ENCODE measurements around the gene TESPA1. TPM values are rescaled to one million over a fixed set of nuclear protein-coding genes. Genes with fewer than 3 reads are reported as not detected.

The TESPA1 gene
- total RNA-seq, 1 experiment from 2014 or later = 0.51 TPM

DNA sequence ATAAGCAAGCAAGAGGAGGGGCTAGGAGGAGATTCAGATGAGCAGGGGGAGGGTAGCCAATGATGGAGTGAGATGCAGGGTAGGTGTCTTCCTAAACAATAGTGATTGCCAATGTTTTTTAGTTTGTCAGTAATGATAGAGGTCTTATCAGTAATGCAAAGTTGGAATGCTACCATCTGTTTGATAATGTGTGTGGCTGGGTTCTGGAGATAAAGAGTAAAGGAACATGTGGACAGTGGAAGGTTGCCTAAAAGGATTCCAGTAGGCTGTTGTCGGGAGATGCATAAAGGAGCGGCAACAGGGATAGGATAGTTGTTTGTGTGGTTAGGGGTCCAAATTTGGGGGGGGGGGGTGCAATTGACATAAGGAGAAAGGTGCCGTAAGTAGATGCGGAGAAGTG, 52.5 kb downstream of the TESPA1 start:
- Histone ChIP-seq H3K9me3 (ENCODE audit: control insufficient read depth, insufficient read depth, low read depth, low read length) (peaks cover 7% of the 10 kb centered on the region; the same call in 1 of the 2 replicates), H3K27me3 (ENCODE audit: control insufficient read depth, insufficient read depth, low read length) (no peaks in the 10 kb centered on the region), H3K4me3 (ENCODE audit: low read depth in 2 of 2, low read length in 2 of 2) (no peak overlapping the region), H3K4me1 (ENCODE audit: control insufficient read depth, insufficient read depth, low read length) (no peaks in the 10 kb centered on the region), H3K36me3 (ENCODE audit: control insufficient read depth, insufficient read depth, low read length) (no peaks in the 10 kb centered on the region), H3K27ac (ENCODE audit: low read length) (no peak overlapping the region)
- no peak for TF ChIP-seq POLR2AphosphoS5 (IDR thresholded peaks at IDR 0.05; ENCODE audit: low read depth, low read length)
- no peak for TF ChIP-seq SIN3A (IDR thresholded peaks at IDR 0.05; ENCODE audit: borderline replicate concordance, insufficient read depth, low read depth, low read length)
- TF ChIP-seq, protein P1, sequence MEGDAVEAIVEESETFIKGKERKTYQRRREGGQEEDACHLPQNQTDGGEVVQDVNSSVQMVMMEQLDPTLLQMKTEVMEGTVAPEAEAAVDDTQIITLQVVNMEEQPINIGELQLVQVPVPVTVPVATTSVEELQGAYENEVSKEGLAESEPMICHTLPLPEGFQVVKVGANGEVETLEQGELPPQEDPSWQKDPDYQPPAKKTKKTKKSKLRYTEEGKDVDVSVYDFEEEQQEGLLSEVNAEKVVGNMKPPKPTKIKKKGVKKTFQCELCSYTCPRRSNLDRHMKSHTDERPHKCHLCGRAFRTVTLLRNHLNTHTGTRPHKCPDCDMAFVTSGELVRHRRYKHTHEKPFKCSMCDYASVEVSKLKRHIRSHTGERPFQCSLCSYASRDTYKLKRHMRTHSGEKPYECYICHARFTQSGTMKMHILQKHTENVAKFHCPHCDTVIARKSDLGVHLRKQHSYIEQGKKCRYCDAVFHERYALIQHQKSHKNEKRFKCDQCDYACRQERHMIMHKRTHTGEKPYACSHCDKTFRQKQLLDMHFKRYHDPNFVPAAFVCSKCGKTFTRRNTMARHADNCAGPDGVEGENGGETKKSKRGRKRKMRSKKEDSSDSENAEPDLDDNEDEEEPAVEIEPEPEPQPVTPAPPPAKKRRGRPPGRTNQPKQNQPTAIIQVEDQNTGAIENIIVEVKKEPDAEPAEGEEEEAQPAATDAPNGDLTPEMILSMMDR (IDR thresholded peaks at IDR 0.05) = no peak
- TF ChIP-seq TCF7L2 (IDR thresholded peaks at IDR 0.05; ENCODE audit: low read depth, low read length) = no peak
- TF ChIP-seq, protein P2, sequence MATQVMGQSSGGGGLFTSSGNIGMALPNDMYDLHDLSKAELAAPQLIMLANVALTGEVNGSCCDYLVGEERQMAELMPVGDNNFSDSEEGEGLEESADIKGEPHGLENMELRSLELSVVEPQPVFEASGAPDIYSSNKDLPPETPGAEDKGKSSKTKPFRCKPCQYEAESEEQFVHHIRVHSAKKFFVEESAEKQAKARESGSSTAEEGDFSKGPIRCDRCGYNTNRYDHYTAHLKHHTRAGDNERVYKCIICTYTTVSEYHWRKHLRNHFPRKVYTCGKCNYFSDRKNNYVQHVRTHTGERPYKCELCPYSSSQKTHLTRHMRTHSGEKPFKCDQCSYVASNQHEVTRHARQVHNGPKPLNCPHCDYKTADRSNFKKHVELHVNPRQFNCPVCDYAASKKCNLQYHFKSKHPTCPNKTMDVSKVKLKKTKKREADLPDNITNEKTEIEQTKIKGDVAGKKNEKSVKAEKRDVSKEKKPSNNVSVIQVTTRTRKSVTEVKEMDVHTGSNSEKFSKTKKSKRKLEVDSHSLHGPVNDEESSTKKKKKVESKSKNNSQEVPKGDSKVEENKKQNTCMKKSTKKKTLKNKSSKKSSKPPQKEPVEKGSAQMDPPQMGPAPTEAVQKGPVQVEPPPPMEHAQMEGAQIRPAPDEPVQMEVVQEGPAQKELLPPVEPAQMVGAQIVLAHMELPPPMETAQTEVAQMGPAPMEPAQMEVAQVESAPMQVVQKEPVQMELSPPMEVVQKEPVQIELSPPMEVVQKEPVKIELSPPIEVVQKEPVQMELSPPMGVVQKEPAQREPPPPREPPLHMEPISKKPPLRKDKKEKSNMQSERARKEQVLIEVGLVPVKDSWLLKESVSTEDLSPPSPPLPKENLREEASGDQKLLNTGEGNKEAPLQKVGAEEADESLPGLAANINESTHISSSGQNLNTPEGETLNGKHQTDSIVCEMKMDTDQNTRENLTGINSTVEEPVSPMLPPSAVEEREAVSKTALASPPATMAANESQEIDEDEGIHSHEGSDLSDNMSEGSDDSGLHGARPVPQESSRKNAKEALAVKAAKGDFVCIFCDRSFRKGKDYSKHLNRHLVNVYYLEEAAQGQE (IDR thresholded peaks at IDR 0.05; ENCODE audit: insufficient read depth in 1 of 2, low read depth in 2 of 2, low read length in 1 of 2) = no peak
- intact Hi-C loops (cut with micrococcal nuclease; ENCODE audit: unreplicated experiment) = no loop called here
- BruUV-seq (replicated peaks) = no TSS peak
- DNase-seq (ENCODE audit: low read depth, low spot score) (no peak), ATAC-seq (no peak)
- CTCF ChIA-PET = no interaction called here
- in situ Hi-C loops (cut with HindIII; ENCODE audit: low pct_unique_long_range_greater_than_20kb, low sequenced_read_pairs) = no loop called here
- POLR2A ChIA-PET = no interaction called here

GRCh38 chr12:54929998-54930397, 54.6 kb downstream of the TESPA1 start:
- intact Hi-C loops (cut with micrococcal nuclease; ENCODE audit: unreplicated experiment) (no loop called here), in situ Hi-C loops (cut with HindIII; ENCODE audit: low pct_unique_long_range_greater_than_20kb, low sequenced_read_pairs) (no loop called here)
- Histone ChIP-seq H3K36me3 (ENCODE audit: control insufficient read depth, insufficient read depth, low read length) (no peaks in the 10 kb centered on the region), H3K27ac (ENCODE audit: low read length) (no peak overlapping the region), H3K4me3 (ENCODE audit: low read depth in 2 of 2, low read length in 2 of 2) (no peak overlapping the region), H3K9me3 (ENCODE audit: control insufficient read depth, insufficient read depth, low read depth, low read length) (peaks cover 7% of the 10 kb centered on the region; the same call in 1 of the 2 replicates), H3K4me1 (ENCODE audit: control insufficient read depth, insufficient read depth, low read length) (no peaks in the 10 kb centered on the region), H3K27me3 (ENCODE audit: control insufficient read depth, insufficient read depth, low read length) (no peaks in the 10 kb centered on the region)
- TF ChIP-seq, protein P2 (IDR thresholded peaks at IDR 0.05; ENCODE audit: insufficient read depth in 1 of 2, low read depth in 2 of 2, low read length in 1 of 2) = no peak
- no peak for TF ChIP-seq POLR2AphosphoS5 (IDR thresholded peaks at IDR 0.05; ENCODE audit: low read depth, low read length)
- no peak for TF ChIP-seq SIN3A (IDR thresholded peaks at IDR 0.05; ENCODE audit: borderline replicate concordance, insufficient read depth, low read depth, low read length)
- POLR2A ChIA-PET = no interaction called here
- DNase-seq (ENCODE audit: low read depth, low spot score) = no peak
- no peak for ATAC-seq
- CTCF ChIA-PET = no interaction called here
- no TSS peak for BruUV-seq (replicated peaks)
